Measurements from ENCODE around the gene LIMS2.
A peak's percentile ranks its signal among the peaks of the same experiment; 100 is the strongest.

LIMS2 gene

DNA sequence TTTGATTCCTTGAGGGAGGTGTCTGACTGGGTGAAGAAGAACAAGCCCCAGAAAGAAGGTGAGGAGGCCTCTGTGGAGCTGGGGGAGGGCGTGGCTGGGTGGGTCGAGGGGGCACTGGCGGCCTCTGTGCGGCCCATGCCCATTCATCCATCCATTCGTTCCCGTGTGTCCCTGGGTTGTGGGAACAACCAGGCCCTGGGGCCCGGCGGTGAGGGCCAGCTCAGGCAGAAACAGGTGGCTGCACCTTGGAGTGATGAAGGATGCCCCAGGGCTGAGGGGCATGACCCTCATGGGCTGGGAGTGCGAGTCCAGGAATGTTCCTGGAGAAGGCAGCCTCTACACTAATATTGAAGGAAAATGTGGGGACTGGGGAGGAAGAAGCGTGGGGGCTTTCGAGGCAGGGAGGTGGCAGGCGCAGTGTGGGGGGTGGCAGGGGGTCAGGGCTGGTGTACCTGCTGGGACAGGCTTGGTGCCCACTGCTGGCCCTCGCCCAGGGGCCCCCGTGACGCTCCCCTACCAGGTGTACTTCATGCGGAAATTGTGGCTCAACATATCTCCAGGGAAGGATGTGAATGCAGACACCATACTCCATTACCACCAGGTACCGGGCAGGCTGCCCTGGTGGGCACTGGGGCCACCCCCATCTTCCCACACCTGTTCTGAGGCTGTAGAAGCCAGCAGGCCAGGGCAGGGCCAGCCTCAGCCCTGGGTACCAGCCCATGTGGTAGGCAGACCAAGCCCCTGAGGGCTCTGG lies 40.5 kb downstream of the LIMS2 start:
- H3K27me3 ChIP-seq (ENCODE audit: control insufficient read depth in 5 of 5, insufficient read depth in 4 of 5, low read length in 5 of 5), result no peaks in the 10 kb centered on the region
- H3K4me1 ChIP-seq (ENCODE audit: control insufficient read depth in 5 of 5, insufficient read depth in 5 of 5, low read length in 5 of 5), result peaks cover 12 to 90% (median 32%) of the 10 kb centered on the region in 5 donors
- H3K27ac ChIP-seq (ENCODE audit: low read depth, low read length), result no peak overlapping the region
- no peak overlapping the region for H3K4me3 ChIP-seq (ENCODE audit: low read depth in 1 of 5, low read length in 5 of 5)
- H3K36me3 ChIP-seq (ENCODE audit: control insufficient read depth in 5 of 5, insufficient read depth in 5 of 5, low read length in 5 of 5), result peaks cover 0 to 15% (median 11%) of the 10 kb centered on the region in 5 donors
- H3K9me3 ChIP-seq (ENCODE audit: control insufficient read depth in 5 of 5, low read length in 5 of 5), result no peaks in the 10 kb centered on the region
- no peak overlapping the region for H3K9ac ChIP-seq (ENCODE audit: low read length in 5 of 5)

DNA sequence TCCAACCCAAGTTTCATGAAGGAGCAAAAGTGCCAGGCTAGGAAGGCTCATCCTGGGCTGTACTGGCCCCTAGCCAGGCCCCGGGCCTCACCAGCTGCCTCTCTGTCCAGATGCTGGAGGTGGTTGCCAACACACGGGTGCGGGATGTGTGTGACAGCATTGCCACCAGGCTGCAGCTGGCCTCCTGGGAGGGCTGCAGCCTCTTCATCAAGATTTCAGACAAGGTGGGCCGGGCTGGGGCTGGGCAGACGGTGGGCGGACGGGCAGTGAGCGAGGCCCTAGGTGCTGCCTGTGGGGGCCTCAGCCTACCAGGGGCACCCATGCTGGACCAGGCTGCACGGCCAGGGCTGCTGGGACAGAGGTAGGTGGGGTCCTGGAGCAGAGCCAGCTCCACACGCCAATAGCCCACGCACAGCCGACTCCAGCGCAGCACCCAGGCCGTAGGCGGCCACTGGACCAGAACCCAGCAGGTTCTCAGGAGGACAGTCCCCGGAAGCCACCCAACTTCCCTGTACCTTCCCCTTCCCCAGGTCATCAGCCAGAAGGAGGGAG lies 41.2 kb downstream of the LIMS2 start:
- H3K27me3 ChIP-seq (ENCODE audit: control insufficient read depth in 5 of 5, insufficient read depth in 4 of 5, low read length in 5 of 5), result no peaks in the 10 kb centered on the region
- H3K9ac ChIP-seq (ENCODE audit: low read length in 5 of 5), result peak overlapping the region in 1 of 5 donors; percentile 35
- H3K36me3 ChIP-seq (ENCODE audit: control insufficient read depth in 5 of 5, insufficient read depth in 5 of 5, low read length in 5 of 5), result peaks cover 0 to 11% (median 6%) of the 10 kb centered on the region in 5 donors
- peaks cover 12 to 92% (median 31%) of the 10 kb centered on the region in 5 donors for H3K4me1 ChIP-seq (ENCODE audit: control insufficient read depth in 5 of 5, insufficient read depth in 5 of 5, low read length in 5 of 5)
- H3K4me3 ChIP-seq (ENCODE audit: low read depth in 1 of 5, low read length in 5 of 5), result no peak overlapping the region
- H3K9me3 ChIP-seq (ENCODE audit: control insufficient read depth in 5 of 5, low read length in 5 of 5), result no peaks in the 10 kb centered on the region
- no peak overlapping the region for H3K27ac ChIP-seq (ENCODE audit: low read depth, low read length)

DNA sequence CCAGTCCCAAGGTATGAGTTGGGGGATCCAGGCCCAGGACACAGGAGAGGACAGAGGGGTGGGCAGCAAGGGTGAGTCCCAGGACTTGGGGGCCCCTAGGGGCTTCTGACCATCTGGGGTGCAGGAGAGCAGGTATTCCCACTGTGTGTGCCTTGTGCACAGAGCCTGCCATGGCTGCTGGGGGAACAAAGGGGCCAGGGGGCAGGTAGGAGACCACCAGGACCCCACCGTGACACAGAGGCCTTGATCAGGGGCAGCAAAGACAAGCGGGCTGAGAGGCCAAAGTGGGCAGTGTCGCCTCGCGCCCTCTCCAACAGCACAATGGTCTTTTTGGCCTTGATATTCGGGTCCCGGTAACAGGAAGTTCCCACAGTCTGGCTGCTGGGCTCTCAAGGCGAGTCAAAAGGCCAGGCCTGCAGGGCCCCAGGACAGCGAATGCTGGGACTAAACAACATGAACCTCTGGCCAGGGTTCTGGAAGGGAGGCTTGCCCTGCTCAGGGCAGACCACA lies 41.7 kb downstream of the LIMS2 start:
- Histone ChIP-seq H3K4me1 (ENCODE audit: control insufficient read depth in 5 of 5, insufficient read depth in 5 of 5, low read length in 5 of 5) (peaks cover 12 to 87% (median 31%) of the 10 kb centered on the region in 5 donors), H3K27ac (ENCODE audit: low read depth, low read length) (no peak overlapping the region), H3K9ac (ENCODE audit: low read length in 5 of 5) (peak overlapping the region in 1 of 5 donors; percentile 35), H3K36me3 (ENCODE audit: control insufficient read depth in 5 of 5, insufficient read depth in 5 of 5, low read length in 5 of 5) (peaks cover 0 to 6% (median 1%) of the 10 kb centered on the region in 5 donors), H3K27me3 (ENCODE audit: control insufficient read depth in 5 of 5, insufficient read depth in 4 of 5, low read length in 5 of 5) (no peaks in the 10 kb centered on the region), H3K9me3 (ENCODE audit: control insufficient read depth in 5 of 5, low read length in 5 of 5) (no peaks in the 10 kb centered on the region), H3K4me3 (ENCODE audit: low read depth in 1 of 5, low read length in 5 of 5) (no peak overlapping the region)

DNA sequence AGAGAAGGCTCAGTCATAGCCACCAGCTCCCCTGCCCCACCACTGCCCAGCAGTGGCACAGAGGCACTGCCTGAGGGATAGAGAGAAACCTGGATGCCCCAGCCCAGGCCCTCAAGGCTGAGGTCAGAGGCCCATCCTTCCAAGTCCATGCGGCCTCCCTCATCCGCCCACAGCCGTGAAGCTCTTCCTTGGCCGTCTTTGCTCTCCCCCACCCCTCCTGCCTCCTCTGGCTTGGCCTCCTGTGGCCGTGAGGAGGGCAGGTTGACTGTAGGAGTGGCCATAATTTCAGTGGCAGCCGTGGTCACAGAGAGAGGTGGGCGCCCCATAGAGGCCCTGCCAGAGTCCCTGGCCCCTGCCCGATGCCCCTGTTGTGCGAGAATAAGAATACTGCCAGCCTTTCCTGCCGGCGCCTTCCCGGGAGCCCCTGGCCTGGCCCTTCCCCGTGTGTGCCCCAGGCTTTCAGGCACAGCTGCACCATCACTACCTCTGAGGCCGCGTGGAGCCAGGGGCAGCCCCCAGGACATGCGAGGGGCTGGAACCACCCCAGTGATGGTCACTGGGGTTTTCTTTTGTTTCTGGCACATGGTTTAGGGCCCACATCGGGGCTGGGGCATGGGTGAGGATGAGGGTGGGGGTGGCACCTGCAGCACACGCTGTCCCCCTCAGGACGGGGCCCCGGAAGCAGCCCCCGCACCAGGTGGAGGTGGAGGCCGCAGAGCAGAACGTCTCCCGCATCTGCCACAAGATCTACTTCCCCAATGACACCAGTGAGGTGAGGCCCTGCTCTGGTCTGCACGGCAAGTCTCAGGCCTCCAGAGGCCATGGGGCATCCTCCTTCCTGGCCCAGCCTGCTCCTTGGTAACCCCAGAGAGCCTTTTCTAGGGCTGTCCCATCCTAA lies 42.5 kb downstream of the LIMS2 start:
- Histone ChIP-seq H3K27me3 (ENCODE audit: control insufficient read depth in 5 of 5, insufficient read depth in 4 of 5, low read length in 5 of 5) (no peaks in the 10 kb centered on the region), H3K27ac (ENCODE audit: low read depth, low read length) (no peak overlapping the region), H3K4me1 (ENCODE audit: control insufficient read depth in 5 of 5, insufficient read depth in 5 of 5, low read length in 5 of 5) (peaks cover 10 to 80% (median 28%) of the 10 kb centered on the region in 5 donors), H3K4me3 (ENCODE audit: low read depth in 1 of 5, low read length in 5 of 5) (no peak overlapping the region), H3K36me3 (ENCODE audit: control insufficient read depth in 5 of 5, insufficient read depth in 5 of 5, low read length in 5 of 5) (peaks cover 0 to 3% (median 0%) of the 10 kb centered on the region in 5 donors), H3K9ac (ENCODE audit: low read length in 5 of 5) (no peak overlapping the region), H3K9me3 (ENCODE audit: control insufficient read depth in 5 of 5, low read length in 5 of 5) (no peaks in the 10 kb centered on the region)

DNA sequence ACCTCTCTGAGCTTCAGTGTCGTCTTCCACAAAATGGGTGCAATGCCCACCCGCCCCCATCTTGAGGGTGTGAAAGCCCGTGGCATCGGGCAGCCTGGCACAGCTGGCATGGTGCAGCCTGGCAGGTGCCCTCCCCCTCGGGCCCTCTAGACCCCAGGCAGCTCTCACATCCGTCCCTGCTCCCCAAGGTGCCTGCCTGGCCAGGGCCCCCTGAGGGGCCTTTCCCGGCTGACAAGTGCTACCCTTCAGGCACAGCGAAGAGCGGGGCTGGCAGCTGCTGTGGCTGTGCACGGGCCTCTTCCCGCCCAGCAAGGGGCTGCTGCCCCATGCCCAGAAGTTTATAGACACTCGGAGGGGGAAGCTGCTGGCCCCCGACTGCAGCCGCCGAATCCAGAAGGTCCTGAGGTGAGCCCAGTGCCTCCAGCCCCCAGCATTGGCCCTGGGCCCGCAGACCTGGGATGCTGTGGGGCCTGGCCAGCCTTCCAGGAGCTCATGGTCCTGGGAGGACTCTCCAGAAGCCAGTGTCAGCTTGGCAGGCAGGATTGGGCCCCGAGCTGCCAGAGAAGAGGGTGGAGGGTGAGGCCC lies 43.2 kb downstream of the LIMS2 start:
- Histone ChIP-seq H3K4me3 (ENCODE audit: low read depth in 1 of 5, low read length in 5 of 5) (no peak overlapping the region), H3K9me3 (ENCODE audit: control insufficient read depth in 5 of 5, low read length in 5 of 5) (no peaks in the 10 kb centered on the region), H3K27me3 (ENCODE audit: control insufficient read depth in 5 of 5, insufficient read depth in 4 of 5, low read length in 5 of 5) (no peaks in the 10 kb centered on the region), H3K9ac (ENCODE audit: low read length in 5 of 5) (no peak overlapping the region), H3K27ac (ENCODE audit: low read depth, low read length) (no peak overlapping the region), H3K36me3 (ENCODE audit: control insufficient read depth in 5 of 5, insufficient read depth in 5 of 5, low read length in 5 of 5) (peaks cover 0 to 3% (median 0%) of the 10 kb centered on the region in 5 donors), H3K4me1 (ENCODE audit: control insufficient read depth in 5 of 5, insufficient read depth in 5 of 5, low read length in 5 of 5) (peaks cover 6 to 74% (median 20%) of the 10 kb centered on the region in 5 donors)

DNA sequence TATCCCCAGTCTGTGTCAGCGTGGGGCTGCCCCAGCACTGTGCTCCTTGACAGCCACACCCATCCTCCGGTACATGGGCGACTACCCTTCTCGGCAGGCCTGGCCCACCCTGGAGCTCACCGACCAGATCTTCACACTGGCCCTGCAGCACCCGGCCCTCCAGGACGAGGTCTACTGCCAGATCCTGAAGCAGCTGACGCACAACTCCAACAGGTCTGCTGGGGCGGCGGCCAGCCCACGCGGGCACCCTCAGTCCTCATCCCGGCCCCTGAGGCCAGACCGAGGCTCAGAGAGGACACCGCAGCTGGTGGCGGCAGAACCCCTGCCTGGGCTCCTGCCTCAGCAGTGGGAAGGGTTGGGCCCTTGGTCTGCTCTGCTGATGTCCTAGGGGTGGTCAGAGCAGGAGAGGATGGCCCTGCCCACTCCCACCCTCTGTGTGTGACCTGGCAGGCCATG lies 43.8 kb downstream of the LIMS2 start:
- Histone ChIP-seq H3K36me3 (ENCODE audit: control insufficient read depth in 5 of 5, insufficient read depth in 5 of 5, low read length in 5 of 5) (peaks cover 0 to 3% (median 0%) of the 10 kb centered on the region in 5 donors), H3K4me3 (ENCODE audit: low read depth in 1 of 5, low read length in 5 of 5) (no peak overlapping the region), H3K27ac (ENCODE audit: low read depth, low read length) (no peak overlapping the region), H3K27me3 (ENCODE audit: control insufficient read depth in 5 of 5, insufficient read depth in 4 of 5, low read length in 5 of 5) (no peaks in the 10 kb centered on the region), H3K9ac (ENCODE audit: low read length in 5 of 5) (no peak overlapping the region), H3K4me1 (ENCODE audit: control insufficient read depth in 5 of 5, insufficient read depth in 5 of 5, low read length in 5 of 5) (peaks cover 3 to 69% (median 15%) of the 10 kb centered on the region in 5 donors), H3K9me3 (ENCODE audit: control insufficient read depth in 5 of 5, low read length in 5 of 5) (no peaks in the 10 kb centered on the region)

DNA sequence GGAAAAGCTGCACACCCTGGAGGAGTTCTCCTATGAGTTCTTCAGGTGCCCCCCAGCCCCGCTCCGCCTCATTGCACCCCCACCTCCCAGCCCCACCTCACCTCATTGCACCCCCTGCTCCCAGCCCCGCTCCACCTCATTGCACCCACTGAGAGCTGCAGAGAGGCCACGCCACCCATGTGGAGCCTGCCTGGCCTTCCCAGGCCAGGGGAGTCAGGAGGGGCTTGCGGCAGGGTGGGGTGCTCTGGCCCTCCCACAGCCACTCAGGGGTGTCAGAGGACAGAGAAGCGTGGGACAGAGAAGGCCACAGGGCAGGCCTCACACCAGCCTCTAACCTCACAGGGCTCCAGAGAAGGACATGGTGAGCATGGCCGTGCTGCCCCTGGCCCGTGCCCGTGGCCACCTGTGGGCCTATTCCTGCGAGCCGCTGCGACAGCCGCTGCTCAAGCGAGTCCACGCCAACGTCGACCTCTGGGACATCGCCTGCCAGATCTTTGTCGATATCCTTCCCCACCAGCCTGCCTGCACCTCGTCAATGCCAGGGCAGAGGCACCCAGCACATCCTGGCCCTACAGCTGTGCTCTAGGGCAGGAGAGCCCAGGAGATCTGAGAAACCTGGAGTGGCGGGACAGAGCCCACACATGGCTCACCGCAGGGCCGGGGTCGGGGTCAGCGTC lies 44.3 kb downstream of the LIMS2 start:
- H3K27me3 ChIP-seq (ENCODE audit: control insufficient read depth in 5 of 5, insufficient read depth in 4 of 5, low read length in 5 of 5), result no peaks in the 10 kb centered on the region
- peaks cover 0 to under 1% (median 0%) of the 10 kb centered on the region in 5 donors for H3K36me3 ChIP-seq (ENCODE audit: control insufficient read depth in 5 of 5, insufficient read depth in 5 of 5, low read length in 5 of 5)
- H3K9me3 ChIP-seq (ENCODE audit: control insufficient read depth in 5 of 5, low read length in 5 of 5), result no peaks in the 10 kb centered on the region
- H3K9ac ChIP-seq (ENCODE audit: low read length in 5 of 5), result no peak overlapping the region
- no peak overlapping the region for H3K4me3 ChIP-seq (ENCODE audit: low read depth in 1 of 5, low read length in 5 of 5)
- peaks cover 3 to 63% (median 13%) of the 10 kb centered on the region in 5 donors for H3K4me1 ChIP-seq (ENCODE audit: control insufficient read depth in 5 of 5, insufficient read depth in 5 of 5, low read length in 5 of 5)
- no peak overlapping the region for H3K27ac ChIP-seq (ENCODE audit: low read depth, low read length)

DNA sequence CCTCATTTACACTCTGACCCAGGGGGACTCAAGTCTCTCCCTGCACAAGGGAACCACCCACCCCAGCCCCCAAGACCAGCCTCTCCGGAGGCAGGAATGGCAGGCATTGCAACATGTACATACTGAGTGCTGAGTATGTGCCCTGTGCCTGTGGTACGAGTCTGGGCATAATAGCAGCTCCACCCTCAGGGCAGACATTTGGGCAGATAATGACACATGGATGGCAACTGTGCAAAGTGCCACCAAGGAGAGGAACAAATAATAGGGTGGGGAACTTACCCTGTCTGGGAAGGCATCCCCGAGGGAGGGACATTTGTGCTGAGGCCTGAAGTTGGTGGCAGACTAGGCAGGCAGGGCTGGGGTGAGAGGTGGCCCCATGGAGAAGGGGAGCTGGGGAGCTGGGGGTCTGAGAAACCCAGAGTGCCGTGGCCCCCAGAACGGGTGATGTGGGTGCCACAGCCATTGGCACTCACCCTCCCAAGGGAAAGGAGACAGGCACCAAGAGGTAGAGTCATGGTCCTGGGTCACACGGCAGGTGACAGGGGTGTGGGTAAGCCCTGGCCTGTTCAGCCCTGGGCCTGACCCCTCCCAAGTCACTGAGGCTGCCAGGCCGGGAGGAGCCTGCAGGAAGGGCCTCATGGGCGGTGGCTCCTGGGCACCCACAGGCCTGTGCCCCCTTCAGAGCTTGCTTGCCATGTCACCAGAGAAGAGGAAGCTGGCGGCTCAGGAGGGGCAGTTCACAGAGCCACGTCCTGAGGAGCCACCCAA lies 45.0 kb downstream of the LIMS2 start:
- Histone ChIP-seq H3K36me3 (ENCODE audit: control insufficient read depth in 5 of 5, insufficient read depth in 5 of 5, low read length in 5 of 5) (no peaks in the 10 kb centered on the region), H3K27me3 (ENCODE audit: control insufficient read depth in 5 of 5, insufficient read depth in 4 of 5, low read length in 5 of 5) (no peaks in the 10 kb centered on the region), H3K4me3 (ENCODE audit: low read depth in 1 of 5, low read length in 5 of 5) (no peak overlapping the region), H3K9me3 (ENCODE audit: control insufficient read depth in 5 of 5, low read length in 5 of 5) (no peaks in the 10 kb centered on the region), H3K27ac (ENCODE audit: low read depth, low read length) (no peak overlapping the region), H3K9ac (ENCODE audit: low read length in 5 of 5) (no peak overlapping the region), H3K4me1 (ENCODE audit: control insufficient read depth in 5 of 5, insufficient read depth in 5 of 5, low read length in 5 of 5) (peaks cover 3 to 58% (median 13%) of the 10 kb centered on the region in 5 donors)
